Fibroblast of skin of left biceps (primary cell): Measurements from ENCODE around the gene GRHL1.

Experiments used
- DNase-seq, 2 experiments: peaks; one replicate each; pipeline ENCODE4 v3.0.0-alpha.2; 2013; ENCODE audit warnings: low read depth in 2 of 2

GRHL1 gene

GRCh38 chr2:9948721-9949120, 2.8 kb upstream of the GRHL1 start:
- DNase-seq, result no peak

DNA sequence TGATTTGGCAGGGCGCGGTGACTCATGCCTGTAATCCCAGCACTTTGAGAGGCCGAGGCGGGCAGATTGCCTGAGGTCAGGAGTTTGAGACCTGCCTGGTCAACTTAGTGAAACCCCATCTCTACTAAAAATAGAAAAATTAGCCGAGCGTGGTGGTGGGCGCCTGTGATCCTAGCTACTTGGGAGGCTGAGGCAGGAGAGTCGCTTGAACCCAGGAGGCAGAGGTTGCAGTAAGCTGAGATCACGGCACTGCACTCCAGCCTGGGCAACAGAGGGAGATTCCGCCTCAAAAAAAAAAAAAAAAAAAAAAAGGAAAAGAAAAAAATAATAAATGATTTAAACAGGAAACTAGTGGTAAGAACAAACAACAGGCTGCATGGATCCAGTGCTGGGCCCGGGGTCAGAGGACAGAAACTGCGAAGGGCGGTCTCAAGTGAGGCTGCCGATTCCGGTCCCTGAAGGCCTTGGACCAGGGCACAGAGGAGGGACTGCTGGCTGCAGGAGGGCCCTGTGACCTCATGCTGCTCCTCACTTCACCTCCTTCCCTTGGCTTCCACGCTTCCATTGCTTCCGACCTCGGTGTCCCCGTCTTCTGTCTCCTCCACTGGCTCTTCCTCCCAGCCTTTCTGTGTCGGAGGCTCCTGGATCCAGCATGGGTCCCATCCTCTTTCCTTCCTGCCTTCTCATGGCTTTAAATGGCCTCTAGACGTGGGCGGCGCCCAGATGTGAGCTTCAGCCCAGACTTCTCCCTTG, 2.1 kb upstream of the GRHL1 start:
- DNase-seq, result no peak

DNA sequence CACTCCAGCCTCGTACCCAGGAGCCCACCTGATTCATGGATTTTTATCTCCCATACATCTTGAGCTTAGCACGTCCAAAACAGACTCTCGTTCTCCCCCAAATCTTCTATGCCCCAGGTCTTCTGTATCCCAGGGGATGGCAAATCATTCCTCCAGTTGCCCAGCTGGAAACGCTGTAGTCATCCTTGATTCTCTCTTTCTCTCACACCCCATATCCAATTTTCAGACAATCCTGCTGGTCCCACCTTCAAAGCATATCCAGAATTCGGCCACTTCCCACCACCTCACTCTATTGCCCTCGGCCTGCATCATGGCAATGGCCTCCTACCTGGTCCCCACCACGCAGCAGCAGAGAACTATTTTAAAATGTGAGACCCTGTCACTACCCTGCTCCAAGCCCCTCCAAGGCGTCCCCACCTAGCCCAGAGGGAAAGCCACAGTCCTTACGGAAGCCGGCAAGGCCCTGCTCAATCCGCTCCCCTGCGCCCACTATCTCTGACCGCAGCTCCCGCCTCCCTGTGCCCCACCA, 1.4 kb upstream of the GRHL1 start:
- DNase-seq, result no peak

DNA sequence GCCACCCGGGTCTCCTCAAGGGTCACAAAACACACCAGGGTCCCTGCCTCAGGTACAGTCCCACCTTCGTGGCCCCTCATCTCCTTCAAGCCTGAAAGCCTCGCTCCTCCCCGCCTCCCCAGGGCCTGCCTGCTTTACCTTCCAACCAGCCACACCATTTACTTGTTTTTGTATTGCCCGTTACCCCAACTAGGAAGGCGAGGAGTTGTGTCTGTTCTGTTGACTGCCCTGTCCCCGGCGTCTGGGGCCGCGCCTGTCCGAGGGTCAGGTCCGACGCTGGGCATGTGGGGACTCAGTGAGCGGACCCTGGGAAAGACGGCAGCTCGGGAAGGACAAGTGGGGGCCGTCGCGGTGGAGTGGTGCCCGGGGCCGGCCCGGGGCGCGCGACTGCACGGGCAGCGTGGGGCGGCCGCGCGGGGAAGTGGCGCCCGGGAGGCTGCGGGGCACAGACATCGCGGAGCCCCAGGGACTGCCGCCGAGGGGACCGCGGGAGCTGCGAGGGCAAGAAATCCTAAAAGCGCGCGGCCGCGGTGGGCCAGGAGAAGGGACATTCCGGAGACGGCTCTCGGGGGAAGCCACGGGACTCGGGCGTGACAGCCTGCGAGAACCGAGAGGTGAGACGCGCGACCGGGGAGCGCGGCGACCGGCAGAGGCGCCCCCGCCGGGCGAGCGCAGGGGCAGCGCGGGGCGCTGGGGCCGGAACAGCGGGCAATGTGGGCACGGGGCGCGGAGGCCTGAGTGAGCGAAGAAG, 797 bp upstream of the GRHL1 start:
- no peak for DNase-seq

DNA sequence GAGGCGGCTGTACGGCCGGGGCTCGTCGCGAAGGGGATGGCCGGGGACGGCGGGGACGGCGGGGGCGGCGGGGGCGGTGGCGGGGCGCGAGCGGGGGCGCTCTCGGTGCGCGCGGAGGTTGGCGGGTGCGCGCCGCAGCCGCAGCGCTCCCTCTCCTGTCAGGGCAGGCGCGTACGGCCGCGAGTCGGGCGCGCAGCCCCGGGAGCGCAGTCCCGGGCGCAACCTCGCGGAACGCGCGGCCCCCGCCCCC, 296 bp upstream of the GRHL1 start:
- no peak for DNase-seq

GRCh38 chr2:9952286-9952737, 819 bp downstream of the GRHL1 start:
- DNase-seq, result no peak

- DNase-seq, result no peak
Measured at GRCh38 chr2:9952856-9953503, 1.5 kb downstream of the GRHL1 start.

GRCh38 chr2:9954136-9954535, 2.6 kb downstream of the GRHL1 start:
- DNase-seq, result no peak

DNA sequence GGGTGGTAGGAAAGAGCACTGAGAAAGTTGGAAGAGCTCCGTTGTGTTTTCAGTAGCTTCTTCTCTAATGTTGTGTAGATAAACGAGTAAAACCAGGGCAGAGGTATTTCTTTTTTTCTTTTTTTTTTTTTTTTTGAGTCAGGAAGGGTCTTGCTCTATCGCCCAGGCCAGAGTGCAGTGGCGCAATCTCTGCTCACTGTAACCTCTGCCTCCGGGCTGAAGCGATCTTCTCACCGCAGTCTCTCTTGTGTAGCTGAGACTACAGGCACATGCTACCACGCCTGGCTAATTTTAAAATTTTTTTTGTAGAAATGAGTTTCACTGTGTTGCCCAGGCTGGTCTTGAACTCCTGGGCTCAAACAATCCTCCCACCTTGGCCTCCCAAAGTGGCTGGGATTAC, 6.6 kb downstream of the GRHL1 start:
- DNase-seq, result no peak

- no peak for DNase-seq
Measured at GRCh38 chr2:9959262-9959661, 7.8 kb downstream of the GRHL1 start.

DNA sequence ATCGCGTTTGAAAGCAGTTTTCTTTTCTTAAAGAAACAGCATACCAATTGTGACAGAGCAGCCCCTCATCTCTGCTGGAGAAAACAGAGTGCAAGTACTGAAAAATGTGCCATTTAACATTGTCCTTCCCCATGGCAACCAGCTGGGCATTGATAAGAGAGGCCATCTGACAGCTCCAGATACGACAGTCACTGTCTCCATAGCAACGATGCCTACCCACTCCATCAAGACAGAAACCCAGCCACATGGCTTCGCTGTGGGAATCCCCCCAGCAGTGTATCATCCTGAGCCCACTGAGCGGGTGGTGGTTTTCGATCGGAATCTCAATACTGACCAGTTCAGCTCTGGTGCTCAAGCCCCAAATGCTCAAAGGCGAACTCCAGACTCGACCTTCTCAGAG, 9.5 kb downstream of the GRHL1 start:
- no peak for DNase-seq

DNA sequence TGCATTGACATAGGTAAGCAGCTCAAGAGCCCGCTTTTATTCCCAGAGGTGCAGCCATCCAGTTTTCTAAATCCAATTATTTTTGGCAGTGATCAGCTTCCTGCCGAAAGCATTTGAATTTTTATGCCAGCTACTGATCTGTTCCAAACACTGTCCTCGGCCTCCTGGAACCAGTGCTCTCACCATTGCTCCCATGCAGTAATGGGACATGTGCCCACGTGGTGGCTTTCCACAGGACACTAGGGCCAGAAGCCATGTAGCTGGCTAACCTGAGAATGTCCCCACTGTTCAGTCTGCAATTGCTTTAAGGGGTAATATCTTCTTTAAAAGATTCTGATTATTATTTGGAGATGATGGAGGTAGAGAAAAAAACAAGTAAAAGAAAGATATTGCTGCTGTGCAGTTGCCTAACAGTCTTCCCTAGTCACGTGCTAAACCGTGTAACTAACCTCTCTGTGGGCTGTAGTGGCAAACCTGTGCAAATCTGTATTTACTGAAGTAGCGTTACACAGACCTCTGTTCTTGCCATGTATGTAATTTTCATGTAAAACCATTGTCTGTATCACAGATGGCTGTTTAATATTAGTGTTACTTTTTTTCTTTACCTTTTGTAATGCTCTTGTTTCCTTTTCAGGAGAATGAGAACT, 13.0 kb downstream of the GRHL1 start:
- DNase-seq, result no peak

GRCh38 chr2:9965119-9965822, 13.8 kb downstream of the GRHL1 start:
- DNase-seq, result no peak

DNA sequence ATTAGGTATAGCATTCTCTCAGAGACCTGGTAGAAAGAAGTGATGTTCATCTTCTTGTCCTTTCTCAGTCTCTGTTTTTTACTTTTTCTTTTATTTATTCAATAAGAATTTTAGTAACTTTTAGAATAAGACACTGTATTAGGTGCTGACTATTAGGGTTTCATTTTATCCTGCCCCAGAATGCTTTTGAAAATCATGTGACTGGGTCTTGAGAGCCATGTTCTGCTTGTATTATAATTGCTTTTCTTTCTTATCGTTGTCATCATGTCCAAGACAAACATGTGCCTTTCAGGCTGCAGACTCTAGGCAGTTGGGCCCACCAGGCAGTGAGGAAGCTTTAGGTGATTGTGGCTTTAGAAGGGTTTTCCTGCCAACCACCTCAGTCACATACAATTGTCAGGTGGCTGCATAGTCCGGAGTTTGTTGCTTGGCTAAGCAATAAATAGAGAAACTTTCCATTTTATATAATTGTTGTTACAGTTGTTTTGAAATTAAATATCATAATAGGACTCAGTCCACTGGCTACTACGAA, 15.1 kb downstream of the GRHL1 start:
- DNase-seq, result no peak

- no peak for DNase-seq
Measured at GRCh38 chr2:9967053-9967775, 15.7 kb downstream of the GRHL1 start.

DNA sequence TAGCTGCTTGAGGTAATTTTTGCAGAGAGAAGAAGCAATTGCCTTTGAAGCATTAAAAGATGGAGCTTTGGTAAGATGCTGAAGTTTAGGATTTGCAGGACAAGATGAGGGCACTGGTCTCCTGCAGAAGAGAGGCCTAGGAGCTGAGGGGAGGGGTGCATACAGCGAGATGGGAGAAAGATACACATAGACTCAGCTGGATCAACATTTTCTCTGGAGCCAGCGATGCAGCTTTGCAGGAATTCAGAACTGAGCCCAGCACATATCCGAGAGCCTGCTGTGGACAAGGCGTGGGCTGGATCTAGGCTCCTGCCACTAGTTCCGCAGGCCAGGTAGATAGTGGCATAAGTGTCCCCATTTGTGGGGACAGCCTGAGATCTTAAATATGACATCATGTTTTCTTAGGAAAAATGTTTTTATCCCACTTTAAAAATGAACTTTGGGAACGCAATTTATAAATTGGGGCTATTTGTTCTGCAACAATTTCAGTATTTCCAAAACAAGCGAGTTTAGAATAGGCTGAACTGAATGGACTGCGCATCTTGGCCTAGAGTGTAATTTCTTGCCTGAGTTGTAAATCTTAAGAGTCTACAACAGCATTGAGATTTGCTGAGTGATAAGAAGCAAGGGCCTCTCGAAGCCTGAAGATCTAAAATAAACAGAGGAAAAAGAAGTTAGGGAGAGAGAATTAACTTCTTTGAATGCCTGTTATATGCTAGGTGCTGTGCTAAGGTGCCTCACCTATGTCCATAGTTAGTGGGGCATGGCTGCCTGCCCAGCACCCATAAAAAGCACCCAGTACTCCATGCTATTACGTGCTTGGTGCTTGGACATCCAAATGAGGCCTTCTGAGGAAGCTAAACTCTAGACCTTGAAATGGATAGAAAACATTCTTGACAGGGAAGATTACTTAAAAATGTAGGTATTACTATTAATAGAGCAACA, 17.3 kb downstream of the GRHL1 start:
- no peak for DNase-seq

DNA sequence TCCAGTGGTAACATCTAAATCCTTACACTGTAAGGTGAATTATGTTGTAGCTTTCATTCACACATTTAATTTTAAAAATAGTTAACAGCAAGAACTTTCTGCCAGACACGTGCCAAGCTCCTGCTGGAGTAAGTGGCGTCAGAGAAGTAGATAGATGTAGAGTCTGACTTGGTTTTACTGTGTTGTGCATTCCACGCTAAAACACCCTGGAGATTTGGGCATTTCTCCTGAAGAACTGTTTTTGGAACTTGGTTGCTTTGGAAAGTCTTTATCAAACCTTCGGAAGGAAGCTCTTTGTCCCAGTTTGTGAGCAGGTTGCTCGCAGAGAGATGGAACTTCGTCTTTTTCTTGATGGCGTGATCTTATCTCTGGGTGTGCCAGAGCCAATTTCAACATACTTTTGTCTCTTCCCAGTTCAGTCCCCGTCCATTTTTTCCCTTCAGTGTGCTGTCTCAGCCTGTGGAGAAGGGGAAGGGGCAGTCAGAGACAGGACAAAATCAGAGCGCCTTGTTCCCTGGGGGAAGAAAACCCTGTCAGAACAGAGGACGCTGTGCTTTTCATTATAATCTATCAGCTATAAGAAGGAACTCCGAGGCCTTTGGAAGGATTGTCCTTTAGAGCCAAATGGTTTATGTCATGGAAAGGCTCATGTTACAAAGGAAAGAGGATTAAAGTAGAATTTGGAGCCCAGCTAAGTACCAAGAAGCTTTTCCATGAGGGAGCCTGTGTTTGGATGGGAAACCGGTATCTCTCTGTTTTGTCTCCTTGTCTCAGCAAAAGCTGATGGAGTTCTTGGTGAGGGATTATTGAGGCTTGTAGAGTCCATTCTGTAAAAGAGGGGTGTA, 18.9 kb downstream of the GRHL1 start:
- no peak for DNase-seq

- DNase-seq, result no peak
Measured at GRCh38 chr2:9971105-9971818, 19.8 kb downstream of the GRHL1 start.
